ENCODE data around the gene TMEM19. TPM values are rescaled to one million over a fixed set of nuclear protein-coding genes. Genes with fewer than 3 reads are reported as not detected.

The TMEM19 gene
- total RNA-seq, 4 donors from 2014 or later, result 20.4 to 47.6 (median 38.6) TPM

DNA sequence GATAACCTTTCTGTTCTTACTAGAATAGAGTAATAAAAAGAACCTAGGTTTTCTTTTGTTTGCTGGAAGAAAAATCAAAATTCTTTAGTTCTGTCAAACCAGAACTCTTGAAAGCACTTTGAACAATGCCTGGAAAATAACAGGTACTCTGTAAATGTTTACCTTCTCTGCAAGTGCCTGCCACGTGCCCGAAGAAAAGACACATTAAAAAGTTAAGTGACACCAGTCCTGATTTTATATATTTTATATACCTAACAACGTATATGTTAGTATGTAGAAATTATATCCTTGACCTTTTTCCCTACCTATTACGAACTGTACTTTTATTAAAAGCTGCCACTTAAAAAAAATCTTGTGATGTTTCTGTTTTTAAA is 20.8 kb upstream of the TMEM19 start:
- TF ChIP-seq POLR2A (IDR thresholded peaks at IDR 0.05), result no peak
- TF ChIP-seq, protein P1, sequence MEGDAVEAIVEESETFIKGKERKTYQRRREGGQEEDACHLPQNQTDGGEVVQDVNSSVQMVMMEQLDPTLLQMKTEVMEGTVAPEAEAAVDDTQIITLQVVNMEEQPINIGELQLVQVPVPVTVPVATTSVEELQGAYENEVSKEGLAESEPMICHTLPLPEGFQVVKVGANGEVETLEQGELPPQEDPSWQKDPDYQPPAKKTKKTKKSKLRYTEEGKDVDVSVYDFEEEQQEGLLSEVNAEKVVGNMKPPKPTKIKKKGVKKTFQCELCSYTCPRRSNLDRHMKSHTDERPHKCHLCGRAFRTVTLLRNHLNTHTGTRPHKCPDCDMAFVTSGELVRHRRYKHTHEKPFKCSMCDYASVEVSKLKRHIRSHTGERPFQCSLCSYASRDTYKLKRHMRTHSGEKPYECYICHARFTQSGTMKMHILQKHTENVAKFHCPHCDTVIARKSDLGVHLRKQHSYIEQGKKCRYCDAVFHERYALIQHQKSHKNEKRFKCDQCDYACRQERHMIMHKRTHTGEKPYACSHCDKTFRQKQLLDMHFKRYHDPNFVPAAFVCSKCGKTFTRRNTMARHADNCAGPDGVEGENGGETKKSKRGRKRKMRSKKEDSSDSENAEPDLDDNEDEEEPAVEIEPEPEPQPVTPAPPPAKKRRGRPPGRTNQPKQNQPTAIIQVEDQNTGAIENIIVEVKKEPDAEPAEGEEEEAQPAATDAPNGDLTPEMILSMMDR (IDR thresholded peaks at IDR 0.05), result no peak
- intact Hi-C loops (cut with DNase I; ENCODE audit: low total_unique reads), result no loop called here
- no peak overlapping the region for H3K4me3 ChIP-seq (ENCODE audit: low read depth, poor library complexity, severe bottlenecking)
- DNase-seq (ENCODE audit: low spot score in 2 of 2), result no peak
- 16 to 18% methylated on average over 4 of the region's 4 CpGs for WGBS, 2 donors

DNA sequence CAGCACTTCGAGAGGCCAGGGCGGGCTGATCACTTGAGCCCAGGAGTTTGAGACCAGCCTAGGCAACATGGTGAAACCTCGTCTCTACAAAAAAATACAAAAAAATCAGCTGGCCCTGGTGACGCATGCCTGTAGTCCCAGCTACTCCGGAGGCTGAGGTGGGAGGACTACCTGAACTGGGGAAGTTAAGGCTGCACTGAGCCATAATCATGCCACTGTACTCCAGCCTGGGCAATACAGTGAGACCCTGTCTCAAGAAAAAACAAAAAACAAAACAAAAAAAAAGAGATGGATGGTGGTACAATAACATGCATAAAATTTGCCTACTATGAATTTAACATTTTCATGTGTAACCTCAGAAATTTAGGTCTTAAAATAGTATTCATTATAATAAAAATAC is 19.6 kb upstream of the TMEM19 start:
- TF ChIP-seq, protein P1 (IDR thresholded peaks at IDR 0.05), result no peak
- no peak for TF ChIP-seq POLR2A (IDR thresholded peaks at IDR 0.05)
- no peak overlapping the region for H3K4me3 ChIP-seq (ENCODE audit: low read depth, poor library complexity, severe bottlenecking)
- intact Hi-C loops (cut with DNase I; ENCODE audit: low total_unique reads), result no loop called here
- 95 to 97% methylated on average over 5 of the region's 5 CpGs for WGBS, 2 donors
- DNase-seq (ENCODE audit: low spot score in 2 of 2), result no peak

DNA sequence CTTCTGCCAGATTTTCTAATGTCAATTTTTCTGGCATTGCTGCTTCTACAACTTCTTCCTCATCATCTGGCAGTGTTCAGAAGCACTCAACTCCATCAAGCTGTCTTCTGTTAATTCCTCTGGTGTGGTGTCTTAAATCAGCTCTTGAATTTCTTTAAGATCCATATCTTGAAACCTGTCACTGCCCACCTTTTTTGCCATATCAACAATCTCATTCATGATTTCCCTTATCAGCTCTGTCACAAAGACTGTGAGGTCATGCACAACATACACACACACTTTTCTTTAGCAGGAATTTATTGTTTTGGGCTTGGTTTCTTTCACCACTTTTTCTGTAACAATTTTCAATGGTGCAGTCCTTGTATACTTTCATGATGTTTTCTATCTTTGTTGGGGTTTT is 14.6 kb upstream of the TMEM19 start:
- TF ChIP-seq, protein P1 (IDR thresholded peaks at IDR 0.05), result no peak
- no peak for TF ChIP-seq POLR2A (IDR thresholded peaks at IDR 0.05)
- intact Hi-C loops (cut with DNase I; ENCODE audit: low total_unique reads), result no loop called here
- no peak overlapping the region for H3K4me3 ChIP-seq (ENCODE audit: low read depth, poor library complexity, severe bottlenecking)
- DNase-seq (ENCODE audit: low spot score in 2 of 2), result no peak

DNA sequence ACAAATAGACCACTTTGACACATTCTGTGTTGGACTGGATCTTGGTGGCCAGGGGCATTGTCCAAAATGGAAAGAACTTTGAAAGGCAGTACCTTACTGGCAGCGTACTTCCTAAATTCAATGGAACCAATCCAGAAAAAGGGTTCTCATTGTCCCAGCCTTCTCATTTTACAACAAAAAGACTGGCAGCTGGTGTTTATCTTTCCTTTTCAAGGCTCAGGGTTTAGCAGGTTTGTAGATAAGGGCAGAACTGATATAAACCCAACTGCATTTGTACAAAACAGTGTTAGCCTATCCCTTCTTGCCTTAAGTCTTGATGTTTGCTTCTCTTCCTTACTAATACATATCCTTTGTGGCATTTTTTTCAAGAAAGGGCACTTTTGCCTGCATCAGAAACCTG is 14.1 kb upstream of the TMEM19 start:
- no peak for DNase-seq (ENCODE audit: low spot score in 2 of 2)
- WGBS, 2 donors, result 92 to 93% methylated on average over 1 of the region's 1 CpG
- TF ChIP-seq, protein P1 (IDR thresholded peaks at IDR 0.05), result no peak
- TF ChIP-seq POLR2A (IDR thresholded peaks at IDR 0.05), result no peak
- no peak overlapping the region for H3K4me3 ChIP-seq (ENCODE audit: low read depth, poor library complexity, severe bottlenecking)
- intact Hi-C loops (cut with DNase I; ENCODE audit: low total_unique reads), result no loop called here

DNA sequence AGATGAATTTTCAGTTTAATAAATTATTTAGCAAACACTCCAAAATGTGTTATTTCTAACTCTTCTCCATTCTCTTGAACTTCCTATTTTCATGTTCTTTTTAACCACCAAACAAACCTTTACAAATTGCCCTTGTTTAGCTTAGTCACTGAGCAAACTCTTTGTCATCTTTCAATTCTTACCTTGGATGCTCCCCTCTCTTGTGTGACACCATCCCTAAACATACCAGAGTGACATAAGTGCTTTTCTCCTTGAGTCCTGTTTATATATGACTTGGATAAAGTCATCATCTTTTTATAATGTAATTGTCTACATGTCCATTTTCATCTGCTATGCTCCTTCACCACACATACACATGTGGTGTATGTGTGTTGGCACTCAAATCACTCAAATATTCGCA is 3.4 kb upstream of the TMEM19 start:
- WGBS, 2 donors, result 88 to 95% methylated on average over 1 of the region's 1 CpG
- DNase-seq (ENCODE audit: low spot score in 2 of 2), result no peak
- no peak overlapping the region for H3K4me3 ChIP-seq (ENCODE audit: low read depth, poor library complexity, severe bottlenecking)
- TF ChIP-seq, protein P1 (IDR thresholded peaks at IDR 0.05), result no peak
- TF ChIP-seq POLR2A (IDR thresholded peaks at IDR 0.05), result no peak
- intact Hi-C loops (cut with DNase I; ENCODE audit: low total_unique reads), result no loop called here

DNA sequence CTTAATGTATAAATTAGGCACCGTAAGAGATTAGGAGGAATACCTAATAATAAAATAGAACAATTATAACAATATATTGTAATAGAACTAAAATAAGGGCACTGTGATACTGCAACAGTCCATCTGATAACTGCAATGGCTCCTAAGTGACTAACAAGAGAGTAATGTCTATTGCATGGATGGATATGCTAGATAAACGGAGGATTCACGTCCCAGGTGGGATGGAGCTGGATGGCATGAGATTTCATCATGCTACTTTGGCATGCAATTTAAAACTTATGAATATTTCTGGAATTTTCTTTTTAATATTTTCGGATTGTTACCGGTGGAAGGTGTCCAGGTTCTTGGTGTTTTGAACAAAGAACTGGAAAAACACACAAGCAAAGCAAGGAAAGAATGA is 2.2 kb upstream of the TMEM19 start:
- no peak overlapping the region for H3K4me3 ChIP-seq (ENCODE audit: low read depth, poor library complexity, severe bottlenecking)
- intact Hi-C loops (cut with DNase I; ENCODE audit: low total_unique reads), result no loop called here
- TF ChIP-seq POLR2A (IDR thresholded peaks at IDR 0.05), result no peak
- TF ChIP-seq, protein P1 (IDR thresholded peaks at IDR 0.05), result no peak
- WGBS, 2 donors, result 85 to 87% methylated on average over 5 of the region's 5 CpGs
- DNase-seq (ENCODE audit: low spot score in 2 of 2), result no peak

Measured in lower leg skin (tissue), 4 donors.